ENCODE results near the gene CHMP4A.

GRCh38 chr14:24160499-24160849, 52.8 kb downstream of the CHMP4A start:
- TF ChIP-seq POLR2A (IDR thresholded peaks at IDR 0.05; ENCODE audit: low read depth, low read length): no peak
- TF ChIP-seq POLR2AphosphoS5 (IDR thresholded peaks at IDR 0.05; ENCODE audit: low read depth, low read length): no peak
- TF ChIP-seq TAF1 (IDR thresholded peaks at IDR 0.05; ENCODE audit: borderline replicate concordance, low read depth, low read length): no peak

All from GM12892 (cell line).